ENCODE data around the gene RASL11A.
"Not testable (repeated sequence)": the region's sequence is repeated elsewhere in the genome, so short reads cannot be mapped to it uniquely, and the experiment has no call there.

DNA sequence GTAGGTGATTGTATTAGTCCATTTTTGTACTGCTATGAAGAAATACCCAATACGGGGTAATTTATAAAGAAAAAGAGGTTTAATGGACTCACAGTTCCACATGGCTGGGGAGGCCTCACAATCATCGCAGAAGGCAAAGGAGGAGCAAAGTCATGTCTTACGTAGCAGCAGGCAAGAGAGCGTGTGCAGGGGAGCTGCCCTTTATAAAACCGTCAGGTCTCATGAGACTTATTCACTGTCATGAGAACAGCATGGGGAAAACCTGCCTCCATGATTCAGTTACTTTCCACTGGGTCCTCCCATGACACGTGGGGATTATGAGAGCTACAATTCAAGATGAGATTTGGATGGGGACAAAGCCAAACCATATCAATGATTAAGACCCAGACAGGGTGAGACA lies 51.8 kb downstream of the RASL11A start:
- TF ChIP-seq, protein P1, sequence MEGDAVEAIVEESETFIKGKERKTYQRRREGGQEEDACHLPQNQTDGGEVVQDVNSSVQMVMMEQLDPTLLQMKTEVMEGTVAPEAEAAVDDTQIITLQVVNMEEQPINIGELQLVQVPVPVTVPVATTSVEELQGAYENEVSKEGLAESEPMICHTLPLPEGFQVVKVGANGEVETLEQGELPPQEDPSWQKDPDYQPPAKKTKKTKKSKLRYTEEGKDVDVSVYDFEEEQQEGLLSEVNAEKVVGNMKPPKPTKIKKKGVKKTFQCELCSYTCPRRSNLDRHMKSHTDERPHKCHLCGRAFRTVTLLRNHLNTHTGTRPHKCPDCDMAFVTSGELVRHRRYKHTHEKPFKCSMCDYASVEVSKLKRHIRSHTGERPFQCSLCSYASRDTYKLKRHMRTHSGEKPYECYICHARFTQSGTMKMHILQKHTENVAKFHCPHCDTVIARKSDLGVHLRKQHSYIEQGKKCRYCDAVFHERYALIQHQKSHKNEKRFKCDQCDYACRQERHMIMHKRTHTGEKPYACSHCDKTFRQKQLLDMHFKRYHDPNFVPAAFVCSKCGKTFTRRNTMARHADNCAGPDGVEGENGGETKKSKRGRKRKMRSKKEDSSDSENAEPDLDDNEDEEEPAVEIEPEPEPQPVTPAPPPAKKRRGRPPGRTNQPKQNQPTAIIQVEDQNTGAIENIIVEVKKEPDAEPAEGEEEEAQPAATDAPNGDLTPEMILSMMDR (IDR thresholded peaks at IDR 0.05) = not testable (repeated sequence)
- not testable (repeated sequence) for TF ChIP-seq POLR2A (IDR thresholded peaks at IDR 0.05)
